NCI-H748 (cell line): ENCODE data around the gene BBOX1.
"Not testable (repeated sequence)": the region's sequence is repeated elsewhere in the genome, so short reads cannot be mapped to it uniquely, and the experiment has no call there.

ENCODE experiments used
- DNase-seq: peaks from one replicate; lab custom pipeline; 2025; ENCODE audit not compliant: unreplicated experiment; lab: John Stamatoyannopoulos, UW

Gene BBOX1, protein sequence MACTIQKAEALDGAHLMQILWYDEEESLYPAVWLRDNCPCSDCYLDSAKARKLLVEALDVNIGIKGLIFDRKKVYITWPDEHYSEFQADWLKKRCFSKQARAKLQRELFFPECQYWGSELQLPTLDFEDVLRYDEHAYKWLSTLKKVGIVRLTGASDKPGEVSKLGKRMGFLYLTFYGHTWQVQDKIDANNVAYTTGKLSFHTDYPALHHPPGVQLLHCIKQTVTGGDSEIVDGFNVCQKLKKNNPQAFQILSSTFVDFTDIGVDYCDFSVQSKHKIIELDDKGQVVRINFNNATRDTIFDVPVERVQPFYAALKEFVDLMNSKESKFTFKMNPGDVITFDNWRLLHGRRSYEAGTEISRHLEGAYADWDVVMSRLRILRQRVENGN

GRCh38 chr11:27040302-27041115, at the start of gene BBOX1:
Gene BBOX1 (plus strand): TSS chr11:27040815. CDS start chr11:27055431, 14,616 bp downstream.
- peak; percentile 34 for DNase-seq

- DNase-seq, result no peak
These were observed 48.5 kb upstream of the BBOX1 start for GRCh38 chr11:26992031-26992541.

DNA sequence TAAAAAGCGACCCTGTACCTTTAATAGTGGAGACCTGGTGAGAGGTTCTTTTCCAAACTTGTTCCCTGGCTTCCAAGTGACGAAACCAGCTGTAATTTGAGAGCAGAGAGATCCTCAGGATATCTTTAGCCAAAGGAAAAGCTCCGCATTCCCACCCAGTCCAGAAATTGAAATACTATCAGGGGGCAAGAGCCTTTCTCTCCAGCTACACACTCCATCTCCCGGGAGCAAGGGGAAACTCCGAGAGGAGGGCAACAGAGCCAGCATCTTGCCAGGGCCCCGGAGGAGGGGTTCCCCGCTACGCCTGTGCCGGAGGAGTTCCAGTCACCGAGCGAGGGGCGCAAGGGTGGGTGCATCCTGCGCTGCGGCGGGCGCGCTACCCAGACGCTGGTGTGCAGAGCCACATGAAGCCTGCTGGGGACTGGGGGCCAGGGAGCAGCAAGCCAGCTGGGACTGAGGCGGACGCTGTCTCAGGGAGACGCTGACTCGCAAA, 46.6 kb upstream of the BBOX1 start, which contains the start of gene FIBIN:
FIBIN (plus strand) TSS at position 148 of the 493 bp plus-strand sequence. CDS start 415 bp downstream, outside the sequence.
- peak; percentile 31 for DNase-seq

DNA sequence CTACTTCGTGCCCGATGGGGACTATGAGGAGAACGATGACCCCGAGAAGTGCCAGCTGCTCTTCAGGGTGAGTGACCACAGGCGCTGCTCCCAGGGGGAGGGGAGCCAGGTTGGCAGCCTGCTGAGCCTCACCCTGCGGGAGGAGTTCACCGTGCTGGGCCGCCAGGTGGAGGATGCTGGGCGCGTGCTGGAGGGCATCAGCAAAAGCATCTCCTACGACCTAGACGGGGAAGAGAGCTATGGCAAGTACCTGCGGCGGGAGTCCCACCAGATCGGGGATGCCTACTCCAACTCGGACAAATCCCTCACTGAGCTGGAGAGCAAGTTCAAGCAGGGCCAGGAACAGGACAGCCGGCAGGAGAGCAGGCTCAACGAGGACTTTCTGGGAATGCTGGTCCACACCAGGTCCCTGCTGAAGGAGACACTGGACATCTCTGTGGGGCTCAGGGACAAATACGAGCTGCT, 46.0 kb upstream of the BBOX1 start:
- no peak for DNase-seq

GRCh38 chr11:26995701-26996460, 44.7 kb upstream of the BBOX1 start:
- no peak for DNase-seq

DNA sequence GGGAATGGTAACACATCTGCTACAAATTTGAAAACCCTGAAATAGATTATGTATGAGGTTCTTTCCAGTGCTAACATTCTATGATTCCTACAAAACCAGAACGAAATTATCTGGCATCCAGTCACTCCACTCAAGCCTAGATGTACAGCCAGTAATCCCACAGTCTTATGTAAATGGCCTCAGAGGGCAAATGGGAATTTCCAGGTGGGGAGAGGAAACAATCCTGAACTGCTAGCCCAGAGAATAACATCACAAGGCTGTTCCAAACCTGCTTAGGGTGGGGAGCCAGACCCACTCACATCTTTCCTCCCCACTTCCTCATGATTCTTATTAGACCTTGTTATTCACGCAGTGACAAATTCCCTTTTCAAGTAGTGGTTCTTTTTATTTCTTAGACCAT, 43.2 kb upstream of the BBOX1 start:
- no peak for DNase-seq

DNA sequence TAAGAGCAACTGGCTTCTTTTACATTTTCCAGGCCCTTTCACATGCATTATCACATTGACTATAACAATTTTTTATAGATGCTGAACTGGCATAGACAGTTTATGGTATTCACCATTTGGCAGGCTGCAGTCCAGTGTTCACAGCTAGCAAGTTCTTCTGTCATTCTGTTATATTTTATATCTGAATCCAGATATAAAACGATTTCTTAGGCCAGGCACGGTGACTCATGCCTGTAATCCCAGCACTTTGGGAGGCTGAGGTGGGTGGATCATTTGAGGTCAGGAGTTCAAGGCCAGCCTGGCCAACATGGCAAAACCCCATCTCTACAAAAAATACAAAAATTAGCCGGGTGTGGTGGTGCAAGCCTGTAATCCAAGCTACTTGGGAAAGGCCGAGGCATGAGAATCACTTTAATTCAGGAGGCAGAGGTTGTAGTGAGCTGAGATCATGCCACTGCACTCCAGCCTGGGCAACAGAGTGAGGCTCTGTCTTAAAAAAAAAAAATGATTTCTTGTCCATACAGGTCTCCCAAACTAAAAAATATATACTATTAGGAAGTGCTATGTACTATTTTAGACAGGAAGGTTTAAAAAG, 39.4 kb upstream of the BBOX1 start:
- not testable (repeated sequence) for DNase-seq

DNA sequence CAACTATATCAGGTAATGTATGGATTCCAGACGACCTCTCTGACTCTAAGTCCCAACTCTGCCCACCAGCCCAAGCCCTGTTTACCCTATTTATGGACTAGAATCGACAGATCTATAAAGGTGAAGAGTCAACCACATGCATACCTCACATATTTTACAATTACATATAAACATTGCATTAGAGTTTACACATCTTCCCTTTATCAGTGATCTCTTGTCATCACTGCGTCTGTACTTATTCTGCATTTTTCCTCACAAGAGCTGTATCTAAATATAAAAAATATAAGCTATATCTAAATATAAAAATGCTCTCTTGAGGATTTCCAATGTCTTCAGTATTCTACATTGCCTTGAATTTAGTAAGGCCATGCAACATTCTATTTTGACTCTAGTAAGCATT, 38.2 kb upstream of the BBOX1 start:
- no peak for DNase-seq

GRCh38 chr11:27002838-27003237, 37.8 kb upstream of the BBOX1 start:
- no peak for DNase-seq

- no peak for DNase-seq
These were observed 36.5 kb upstream of the BBOX1 start for GRCh38 chr11:27004103-27004502.

- DNase-seq, result no peak
These were observed 31.6 kb upstream of the BBOX1 start for GRCh38 chr11:27008811-27009535.

GRCh38 chr11:27011560-27012233, 28.9 kb upstream of the BBOX1 start:
- DNase-seq, result no peak

GRCh38 chr11:27012234-27012921, 28.2 kb upstream of the BBOX1 start:
- DNase-seq, result peak; percentile 7

- no peak for DNase-seq
These were observed 26.7 kb upstream of the BBOX1 start for GRCh38 chr11:27013781-27014361.

DNA sequence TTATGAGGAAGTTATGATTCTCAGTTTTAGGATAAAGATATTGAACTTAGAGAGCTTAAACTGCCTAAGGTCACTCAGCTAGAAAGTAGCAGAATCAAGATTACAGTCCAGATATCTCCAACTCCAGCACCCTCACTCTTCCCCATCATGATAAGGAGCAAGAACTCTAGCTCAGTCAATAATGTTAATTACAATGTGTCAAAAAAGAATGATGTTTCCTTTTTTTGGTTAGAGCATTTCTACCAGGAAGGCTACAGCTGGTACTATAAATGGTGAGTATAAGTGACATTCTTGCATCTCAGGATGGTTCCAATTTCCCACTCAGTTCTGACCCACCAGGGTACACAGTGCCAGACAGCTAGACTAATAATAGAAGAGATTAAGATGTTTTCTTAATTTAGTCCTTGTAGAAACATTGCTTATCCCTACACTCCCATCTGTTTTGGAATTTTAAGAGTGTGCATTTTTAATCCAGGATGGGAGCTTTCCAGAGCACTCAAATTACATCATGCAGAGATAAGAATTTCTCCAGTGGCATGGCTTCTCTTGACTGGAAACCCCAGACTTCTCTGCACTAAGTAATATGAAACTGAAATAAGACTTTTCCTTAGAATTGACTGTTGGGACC, 21.6 kb upstream of the BBOX1 start:
- DNase-seq, result no peak

GRCh38 chr11:27020751-27021150, 19.9 kb upstream of the BBOX1 start:
- DNase-seq, result peak; percentile 24

DNA sequence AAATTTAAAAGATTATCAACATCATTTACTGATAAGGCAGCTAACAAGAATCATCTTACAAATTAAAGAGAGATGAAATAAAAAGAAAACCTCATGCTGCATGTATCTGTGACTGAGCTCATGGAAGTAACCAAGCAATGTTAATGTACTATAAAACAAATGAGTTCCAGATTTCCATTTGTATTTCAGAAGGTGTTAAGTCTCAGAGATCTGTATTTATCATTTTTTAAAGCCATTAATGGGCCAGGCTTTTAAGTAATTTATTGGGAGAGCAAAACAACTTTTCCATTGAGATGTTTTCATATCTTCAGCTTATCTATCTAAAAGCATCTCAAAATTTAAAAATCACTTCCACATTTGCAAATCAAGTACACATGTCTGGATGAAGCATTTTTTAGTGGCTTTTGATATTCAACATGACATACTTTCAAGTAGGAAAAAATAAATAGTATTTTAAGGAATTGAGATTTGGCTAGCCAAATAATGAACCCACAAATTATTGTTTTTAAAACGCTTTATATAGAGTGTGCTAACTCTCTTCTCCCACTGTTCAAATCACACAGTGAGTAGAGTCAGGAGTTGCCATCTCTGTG, 17.9 kb upstream of the BBOX1 start:
- no peak for DNase-seq
